Stimulated activated CD8-positive, alpha-beta memory T cell treated with anti-CD3 and anti-CD28 coated beads, Interleukin-7, amount 100 ng/mL, for 1 hour (primary cell): Measurements from ENCODE around the gene RHOBTB3.
A peak's percentile ranks its signal among the peaks of the same experiment; 100 is the strongest.
"Not testable (repeated sequence)": the region's sequence is repeated elsewhere in the genome, so short reads cannot be mapped to it uniquely, and the experiment has no call there.

Source experiments
- DNase-seq, 2 donors: peaks; one replicate each; pipeline ENCODE4 v3.0.0-alpha.2; 2020; ENCODE audit warnings: low read depth in 2 of 2

The RHOBTB3 gene

DNA sequence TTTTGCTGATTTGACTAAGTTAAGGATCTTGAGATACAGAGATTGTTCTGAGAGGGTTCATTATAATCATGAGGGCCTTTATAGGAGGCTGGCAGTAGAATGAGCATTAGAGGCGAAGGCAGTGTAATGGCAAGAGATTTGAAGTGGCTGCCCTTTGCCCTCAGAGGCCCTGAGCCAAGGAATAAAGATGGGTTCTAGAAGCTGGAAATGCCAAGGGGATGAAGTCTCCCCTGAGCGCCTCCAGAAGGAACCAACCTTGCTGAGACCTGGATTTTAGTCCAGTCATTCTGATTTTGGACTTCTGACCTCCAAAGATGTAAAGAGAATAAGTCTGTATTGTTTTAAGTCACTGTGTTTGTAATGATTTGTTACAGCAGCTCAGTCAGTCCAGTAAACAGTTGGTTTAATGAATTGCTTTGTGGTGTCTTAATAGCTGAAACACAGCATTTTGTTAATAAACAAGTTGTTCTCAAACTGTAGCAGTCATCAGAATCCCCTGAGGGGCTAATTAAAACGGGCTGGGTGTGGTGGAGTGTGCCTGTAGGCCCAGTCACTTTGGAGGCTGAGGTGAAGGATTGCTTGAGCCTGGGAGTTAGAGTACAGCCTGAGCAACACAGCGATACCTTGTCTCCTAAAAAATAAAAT, 68.2 kb downstream of the RHOBTB3 start:
- no peak for DNase-seq

DNA sequence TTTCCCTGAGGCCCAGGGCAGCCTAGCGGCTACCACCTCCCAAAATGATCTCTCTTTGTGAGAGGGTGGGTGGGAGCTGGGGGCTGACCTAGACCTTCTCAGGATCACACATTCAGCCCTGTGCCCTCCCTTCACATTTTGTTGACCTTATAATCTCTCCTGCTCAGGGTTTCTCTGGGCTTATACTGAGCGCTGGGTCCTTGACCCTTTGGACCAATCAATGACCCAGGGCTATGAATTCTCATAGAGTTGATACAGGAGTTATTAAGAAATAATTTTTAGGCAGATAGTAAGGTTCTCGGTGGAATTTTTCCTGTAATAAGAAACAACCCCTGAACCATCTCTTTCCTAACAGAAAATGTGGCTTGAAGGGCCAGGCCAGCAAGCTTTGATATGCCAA, 69.4 kb downstream of the RHOBTB3 start:
- DNase-seq = no peak

- DNase-seq = no peak
These were observed 70.4 kb downstream of the RHOBTB3 start for GRCh38 chr5:95801532-95801931.

DNA sequence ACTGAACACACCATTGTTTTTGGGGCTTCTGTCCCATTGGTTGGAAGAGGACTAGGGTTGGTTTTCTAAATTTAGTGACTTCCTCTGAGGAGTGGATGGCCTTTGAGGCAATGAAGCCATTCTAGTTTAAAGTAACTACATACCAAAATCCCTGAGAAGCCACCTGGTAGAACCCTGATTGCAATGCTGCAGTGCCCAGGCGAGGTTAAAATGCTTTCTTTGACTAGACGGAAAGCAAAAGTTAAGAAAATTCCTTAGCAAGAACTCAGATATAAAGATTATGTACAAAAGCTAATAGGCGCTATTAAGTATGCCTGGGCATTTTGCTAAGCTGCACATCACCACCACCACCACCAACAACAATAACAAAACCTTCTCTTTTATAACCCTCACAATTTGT, 70.8 kb downstream of the RHOBTB3 start:
- no peak for DNase-seq

GRCh38 chr5:95803271-95804148, 72.4 kb downstream of the RHOBTB3 start:
- no peak for DNase-seq

GRCh38 chr5:95804736-95805539, 73.8 kb downstream of the RHOBTB3 start:
- no peak for DNase-seq

GRCh38 chr5:95806687-95807086, 75.6 kb downstream of the RHOBTB3 start:
- DNase-seq = no peak

DNA sequence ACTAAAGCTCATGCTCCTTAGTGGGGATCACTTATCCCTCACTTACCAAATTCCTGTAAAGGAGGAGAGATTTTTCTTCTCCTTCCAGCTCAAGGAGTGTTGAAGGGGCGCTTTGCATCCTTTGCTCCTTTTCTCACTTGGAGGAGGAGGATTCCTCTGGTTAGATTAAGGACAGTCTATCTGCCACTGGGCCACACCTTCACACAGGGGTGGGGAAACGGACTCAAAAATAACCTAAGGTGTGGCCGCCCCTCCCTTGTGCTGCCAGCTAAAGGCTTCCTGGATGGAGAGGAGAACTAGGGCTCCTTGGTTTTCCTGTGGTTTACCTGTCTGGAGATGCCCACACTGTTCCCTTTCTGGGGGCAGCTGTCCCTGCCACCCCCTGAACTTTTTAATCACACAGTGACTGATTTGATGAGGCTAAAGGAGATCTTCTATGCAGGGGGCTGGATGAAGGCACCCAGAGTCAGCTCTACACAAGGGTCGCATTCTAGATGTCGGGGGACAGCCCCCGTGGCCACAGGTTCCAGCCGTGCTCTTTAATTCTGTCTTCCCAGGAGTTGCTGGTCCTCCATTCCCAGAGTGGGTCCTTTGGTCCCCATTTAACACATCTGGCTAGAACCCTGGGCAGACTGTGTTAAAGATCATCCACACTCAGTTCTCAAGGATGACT, 77.0 kb downstream of the RHOBTB3 start:
- no peak for DNase-seq

DNA sequence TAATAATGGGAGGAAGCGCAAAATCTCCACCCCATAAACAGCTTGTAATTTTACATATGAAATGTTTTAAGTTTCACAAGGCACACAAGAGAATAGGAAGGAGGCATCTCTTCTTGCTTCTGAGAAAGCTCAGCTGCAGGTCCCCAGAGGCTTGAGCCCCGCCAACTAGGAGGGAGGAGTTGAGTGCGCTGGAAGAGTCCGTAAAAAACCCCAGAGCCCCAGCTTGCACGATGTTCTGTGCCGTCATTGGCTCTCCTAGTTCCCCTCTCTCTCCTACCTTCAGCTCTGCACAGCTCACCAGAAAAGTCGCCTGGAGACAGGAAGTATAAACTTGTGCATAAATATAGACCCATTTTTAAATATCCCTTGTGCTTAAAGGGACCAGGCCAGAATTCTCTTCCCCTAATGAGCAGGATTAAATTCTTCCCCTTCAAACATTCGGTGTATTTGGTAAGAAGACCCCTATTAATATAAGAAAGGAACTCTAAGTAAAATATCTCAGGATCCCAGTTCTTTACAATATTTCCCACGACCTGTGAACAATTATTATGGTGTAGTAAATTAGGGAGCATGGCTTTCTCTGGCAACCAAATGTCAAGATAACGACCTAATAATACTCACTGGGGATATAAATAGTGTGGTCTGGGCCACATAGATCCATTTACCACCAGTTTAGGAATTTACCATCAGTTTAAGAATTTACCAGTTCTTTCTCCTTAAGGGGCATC, 77.7 kb downstream of the RHOBTB3 start:
- peak; percentile 46 to 50 for DNase-seq

DNA sequence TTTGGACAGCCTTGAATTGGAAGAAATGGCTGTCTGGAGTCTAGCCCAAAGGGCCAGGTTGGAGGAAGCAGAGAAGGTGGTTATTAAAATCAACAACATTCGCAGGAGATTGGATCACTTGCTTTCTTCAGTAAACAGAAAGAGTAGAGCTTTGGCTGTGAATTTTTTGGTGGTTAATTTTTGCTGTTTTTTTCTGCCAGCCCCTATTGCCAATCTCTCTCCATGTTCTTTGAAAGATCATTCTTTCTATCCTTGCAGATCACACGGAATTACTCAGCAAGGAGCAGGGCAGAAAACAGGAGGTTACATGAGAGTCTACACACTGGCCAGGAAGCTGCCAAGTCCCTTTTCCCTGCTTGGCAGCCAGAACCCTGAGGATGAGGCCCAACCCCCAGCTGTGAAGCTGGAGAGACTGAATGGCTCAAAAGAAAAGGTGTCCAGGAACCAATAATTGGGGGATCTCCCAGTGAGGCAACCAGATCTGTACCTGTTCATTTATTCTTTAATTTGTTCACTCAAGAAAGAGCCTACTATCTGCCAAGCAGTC, 78.4 kb downstream of the RHOBTB3 start:
- no peak for DNase-seq

DNA sequence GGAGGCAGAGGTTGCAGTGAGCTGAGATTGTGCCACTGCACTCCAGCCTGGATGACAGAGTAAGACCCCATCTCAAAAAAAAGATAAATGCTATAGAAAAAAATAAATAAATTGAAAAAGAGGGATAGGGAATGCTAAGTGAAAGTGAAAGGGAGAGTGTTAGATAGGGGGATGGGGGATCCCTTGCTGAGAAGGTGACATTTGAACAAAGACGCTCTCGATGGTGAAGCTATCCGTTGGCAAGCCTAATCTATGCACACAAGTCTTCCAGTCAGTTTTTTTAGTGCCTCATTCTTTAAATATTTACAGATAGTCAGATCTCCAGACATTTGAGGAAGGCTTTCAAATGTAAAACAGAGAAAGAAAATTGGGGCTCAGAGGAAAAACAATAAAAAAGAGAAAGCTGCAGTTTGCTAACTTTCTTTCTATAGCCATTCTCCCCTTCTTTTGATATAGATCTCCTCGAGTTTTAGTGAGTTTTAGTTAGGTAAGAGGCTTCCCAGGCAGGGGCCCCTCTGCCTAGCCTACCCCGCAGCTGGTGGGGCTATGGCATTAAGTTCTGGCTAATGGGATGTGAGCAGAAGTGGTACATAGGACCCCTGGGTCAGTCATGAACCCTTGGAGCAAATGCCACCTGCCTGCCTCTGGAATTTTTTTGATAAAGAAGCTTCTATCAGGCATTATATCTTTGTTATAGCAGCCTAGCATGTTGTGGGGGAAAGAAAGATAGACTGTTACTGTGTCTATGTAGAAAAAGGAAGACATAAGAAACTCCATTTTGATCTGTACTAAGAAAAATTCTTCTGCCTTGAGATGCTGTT, 79.4 kb downstream of the RHOBTB3 start:
- DNase-seq = no peak

- not testable (repeated sequence) for DNase-seq
These were observed 79.9 kb downstream of the RHOBTB3 start for GRCh38 chr5:95811126-95811423.

- not testable (repeated sequence) for DNase-seq
These were observed 80.4 kb downstream of the RHOBTB3 start for GRCh38 chr5:95811461-95812073.

DNA sequence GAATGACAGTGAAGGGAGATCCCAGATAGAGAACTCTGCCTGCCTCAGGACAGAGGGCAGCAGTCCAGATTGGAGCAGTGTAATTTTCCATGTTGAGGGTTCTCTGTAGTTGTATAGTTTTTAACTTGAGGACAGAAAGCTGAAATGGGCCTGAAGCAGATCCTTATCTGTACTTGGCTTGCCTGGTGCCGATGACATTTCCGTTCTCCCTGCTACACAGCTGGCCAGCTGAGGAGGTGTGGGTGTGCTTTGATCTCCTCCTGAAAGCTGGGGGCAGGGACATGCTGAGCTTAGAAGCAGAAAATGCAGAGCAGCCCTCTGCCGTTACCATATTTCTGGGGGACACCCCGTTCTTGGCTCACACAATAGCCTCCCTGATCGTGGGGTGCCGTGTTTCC, 80.9 kb downstream of the RHOBTB3 start:
- no peak for DNase-seq

- DNase-seq = not testable (repeated sequence)
These were observed 81.9 kb downstream of the RHOBTB3 start for GRCh38 chr5:95813035-95813434.

- no peak for DNase-seq
These were observed 84.1 kb downstream of the RHOBTB3 start for GRCh38 chr5:95815155-95815729.

GRCh38 chr5:95816341-95816740, 85.2 kb downstream of the RHOBTB3 start:
- no peak for DNase-seq

GRCh38 chr5:95816776-95817175, 85.6 kb downstream of the RHOBTB3 start:
- DNase-seq = no peak

DNA sequence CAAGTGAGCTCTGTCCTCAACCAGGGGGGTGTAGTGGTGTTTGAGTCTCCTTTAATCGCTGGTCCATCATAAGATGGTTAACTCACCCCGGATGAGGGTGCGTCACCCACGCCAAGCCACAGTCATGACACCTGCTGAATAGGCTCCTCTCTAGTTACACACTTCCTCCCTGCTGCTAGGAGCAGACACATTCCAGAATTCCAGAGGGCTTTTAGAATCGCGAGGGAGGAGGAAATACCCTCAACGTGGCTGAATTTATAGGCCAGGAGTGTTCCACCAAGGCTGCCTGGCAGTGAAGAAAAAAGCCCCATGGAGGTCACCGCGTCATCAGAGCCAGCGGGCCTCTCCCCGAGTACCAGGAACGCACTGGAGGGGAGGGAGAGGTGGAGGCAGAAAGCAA, 86.3 kb downstream of the RHOBTB3 start:
- no peak for DNase-seq
